ENCODE data around the gene GRID2IP. TPM values are rescaled to one million over a fixed set of nuclear protein-coding genes. Genes with fewer than 3 reads are reported as not detected.

Gene GRID2IP
- total and polyA plus RNA-seq, 2 donors, result 0.13 to 0.32 TPM

- Histone ChIP-seq H3K4me1 (ENCODE audit: insufficient read depth) (no peaks in the 10 kb centered on the region), H3K36me3 (ENCODE audit: insufficient read depth) (no peaks in the 10 kb centered on the region), H3K4me3 (ENCODE audit: low read depth, low read length) (peak overlapping the region; percentile 66), H3K27ac (ENCODE audit: low read depth) (no peak overlapping the region)
- DNase-seq (ENCODE audit: extremely low spot score), result no peak
- 81% methylated on average over 14 of the region's 14 CpGs for WGBS
Measured at GRCh38 chr7:6576024-6576866, 25.0 kb upstream of the GRID2IP start.

- no peak for DNase-seq (ENCODE audit: extremely low spot score)
- Histone ChIP-seq H3K27ac (ENCODE audit: low read depth) (no peak overlapping the region), H3K36me3 (ENCODE audit: insufficient read depth) (no peaks in the 10 kb centered on the region), H3K4me1 (ENCODE audit: insufficient read depth) (no peaks in the 10 kb centered on the region), H3K4me3 (ENCODE audit: low read depth, low read length) (no peak overlapping the region)
- 77% methylated on average over 9 of the region's 9 CpGs for WGBS
Measured at GRCh38 chr7:6575281-6576023, 24.2 kb upstream of the GRID2IP start.

GRCh38 chr7:6571160-6571779, 20.0 kb upstream of the GRID2IP start:
- no peaks in the 10 kb centered on the region for H3K36me3 ChIP-seq (ENCODE audit: insufficient read depth)
- no peak overlapping the region for H3K27ac ChIP-seq (ENCODE audit: low read depth)
- no peak for DNase-seq (ENCODE audit: extremely low spot score)
- WGBS, result 66% methylated on average over 7 of the region's 7 CpGs
- H3K4me3 ChIP-seq (ENCODE audit: low read depth, low read length), result no peak overlapping the region
- no peaks in the 10 kb centered on the region for H3K4me1 ChIP-seq (ENCODE audit: insufficient read depth)

- Histone ChIP-seq H3K4me1 (ENCODE audit: insufficient read depth) (no peaks in the 10 kb centered on the region), H3K36me3 (ENCODE audit: insufficient read depth) (no peaks in the 10 kb centered on the region), H3K4me3 (ENCODE audit: low read depth, low read length) (no peak overlapping the region), H3K27ac (ENCODE audit: low read depth) (no peak overlapping the region)
- 87% methylated on average over 3 of the region's 3 CpGs for WGBS
- DNase-seq (ENCODE audit: extremely low spot score), result no peak
Measured at GRCh38 chr7:6567886-6568285, 16.6 kb upstream of the GRID2IP start.

GRCh38 chr7:6565655-6566054, 14.4 kb upstream of the GRID2IP start:
- H3K4me1 ChIP-seq (ENCODE audit: insufficient read depth), result no peaks in the 10 kb centered on the region
- no peak overlapping the region for H3K27ac ChIP-seq (ENCODE audit: low read depth)
- no peak overlapping the region for H3K4me3 ChIP-seq (ENCODE audit: low read depth, low read length)
- DNase-seq (ENCODE audit: extremely low spot score), result no peak
- 90% methylated on average over 4 of the region's 4 CpGs for WGBS
- no peaks in the 10 kb centered on the region for H3K36me3 ChIP-seq (ENCODE audit: insufficient read depth)

GRCh38 chr7:6563936-6564770, 12.9 kb upstream of the GRID2IP start:
- Histone ChIP-seq H3K4me3 (ENCODE audit: low read depth, low read length) (no peak overlapping the region), H3K27ac (ENCODE audit: low read depth) (no peak overlapping the region), H3K4me1 (ENCODE audit: insufficient read depth) (no peaks in the 10 kb centered on the region), H3K36me3 (ENCODE audit: insufficient read depth) (no peaks in the 10 kb centered on the region)
- no peak for DNase-seq (ENCODE audit: extremely low spot score)
- 77% methylated on average over 12 of the region's 12 CpGs for WGBS

- Histone ChIP-seq H3K36me3 (ENCODE audit: insufficient read depth) (no peaks in the 10 kb centered on the region), H3K27ac (ENCODE audit: low read depth) (no peak overlapping the region), H3K4me3 (ENCODE audit: low read depth, low read length) (no peak overlapping the region), H3K4me1 (ENCODE audit: insufficient read depth) (no peaks in the 10 kb centered on the region)
- 90% methylated on average over 1 of the region's 1 CpG for WGBS
- DNase-seq (ENCODE audit: extremely low spot score), result no peak
Measured at GRCh38 chr7:6562106-6562505, 10.8 kb upstream of the GRID2IP start.

GRCh38 chr7:6559896-6560295, 8.6 kb upstream of the GRID2IP start:
- no peaks in the 10 kb centered on the region for H3K4me1 ChIP-seq (ENCODE audit: insufficient read depth)
- no peaks in the 10 kb centered on the region for H3K36me3 ChIP-seq (ENCODE audit: insufficient read depth)
- DNase-seq (ENCODE audit: extremely low spot score), result no peak
- H3K4me3 ChIP-seq (ENCODE audit: low read depth, low read length), result no peak overlapping the region
- H3K27ac ChIP-seq (ENCODE audit: low read depth), result no peak overlapping the region
- WGBS, result 37% methylated on average over 3 of the region's 3 CpGs

- H3K27ac ChIP-seq (ENCODE audit: low read depth), result no peak overlapping the region
Measured at GRCh38 chr7:6558837-6559236, 7.6 kb upstream of the GRID2IP start.

GRCh38 chr7:6556196-6556595, 4.9 kb upstream of the GRID2IP start:
- 66% methylated on average over 6 of the region's 6 CpGs for WGBS
- no peaks in the 10 kb centered on the region for H3K4me1 ChIP-seq (ENCODE audit: insufficient read depth)
- DNase-seq (ENCODE audit: extremely low spot score), result no peak

More at GRCh38 chr7:6558837-6559236, 7.6 kb upstream of the GRID2IP start:
- Histone ChIP-seq H3K36me3 (ENCODE audit: insufficient read depth) (no peaks in the 10 kb centered on the region), H3K4me1 (ENCODE audit: insufficient read depth) (no peaks in the 10 kb centered on the region), H3K4me3 (ENCODE audit: low read depth, low read length) (no peak overlapping the region)
- DNase-seq (ENCODE audit: extremely low spot score), result no peak
- WGBS, result 52% methylated on average over 6 of the region's 6 CpGs

GRCh38 chr7:6554848-6555247, 3.6 kb upstream of the GRID2IP start:
- Histone ChIP-seq H3K4me1 (ENCODE audit: insufficient read depth) (no peaks in the 10 kb centered on the region), H3K4me3 (ENCODE audit: low read depth, low read length) (no peak overlapping the region), H3K36me3 (ENCODE audit: insufficient read depth) (no peaks in the 10 kb centered on the region), H3K27ac (ENCODE audit: low read depth) (no peak overlapping the region)
- no peak for DNase-seq (ENCODE audit: extremely low spot score)
- WGBS, result 71% methylated on average over 7 of the region's 7 CpGs

More at GRCh38 chr7:6556196-6556595, 4.9 kb upstream of the GRID2IP start:
- H3K4me3 ChIP-seq (ENCODE audit: low read depth, low read length), result no peak overlapping the region
- no peak overlapping the region for H3K27ac ChIP-seq (ENCODE audit: low read depth)
- H3K36me3 ChIP-seq (ENCODE audit: insufficient read depth), result no peaks in the 10 kb centered on the region

GRCh38 chr7:6553448-6554044, 2.3 kb upstream of the GRID2IP start:
- H3K27ac ChIP-seq (ENCODE audit: low read depth), result no peak overlapping the region
- H3K4me3 ChIP-seq (ENCODE audit: low read depth, low read length), result no peak overlapping the region
- H3K4me1 ChIP-seq (ENCODE audit: insufficient read depth), result no peaks in the 10 kb centered on the region
- H3K36me3 ChIP-seq (ENCODE audit: insufficient read depth), result no peaks in the 10 kb centered on the region
- no peak for DNase-seq (ENCODE audit: extremely low spot score)
- 73% methylated on average over 7 of the region's 7 CpGs for WGBS

- WGBS, result 96% methylated on average over 1 of the region's 1 CpG
- Histone ChIP-seq H3K36me3 (ENCODE audit: insufficient read depth) (no peaks in the 10 kb centered on the region), H3K4me1 (ENCODE audit: insufficient read depth) (no peaks in the 10 kb centered on the region), H3K27ac (ENCODE audit: low read depth) (no peak overlapping the region), H3K4me3 (ENCODE audit: low read depth, low read length) (no peak overlapping the region)
- no peak for DNase-seq (ENCODE audit: extremely low spot score)
Measured at GRCh38 chr7:6547400-6547799, 3.9 kb downstream of the GRID2IP start.

Measured in urinary bladder (tissue), 4 donors.